ENCODE results near the gene PRDX6. TPM values are rescaled to one million over a fixed set of nuclear protein-coding genes. Genes with fewer than 3 reads are reported as not detected.

Gene PRDX6
- total RNA-seq, 1 experiment from 2014 or later, result 376 TPM

GRCh38 chr1:173505391-173505790 lies 28.3 kb downstream of the PRDX6 start:
- BruUV-seq (replicated peaks), result no TSS peak

GRCh38 chr1:173506437-173506836 lies 29.3 kb downstream of the PRDX6 start:
- no peaks in the 10 kb centered on the region for H3K36me3 ChIP-seq (ENCODE audit: low read depth)
- DNase-seq, result no peak
- no peaks in the 10 kb centered on the region for H4K20me1 ChIP-seq (ENCODE audit: insufficient read depth)
- CTCF ChIA-PET, result no interaction called here
- H2AFZ ChIP-seq, result no peak overlapping the region
- peak overlapping the region; percentile 75 for H3K4me2 ChIP-seq
- H3K9me2 ChIP-seq (ENCODE audit: insufficient read depth), result no peaks in the 10 kb centered on the region
- peaks cover 45% of the 10 kb centered on the region for H3K4me1 ChIP-seq (replicated peaks; ENCODE audit: insufficient read depth)
- H3K79me2 ChIP-seq (ENCODE audit: low read depth), result no peaks in the 10 kb centered on the region
- no peak for TF ChIP-seq EZH2 (IDR thresholded peaks at IDR 0.05; ENCODE audit: low read depth)
- TF ChIP-seq CTCF (conservative IDR thresholded peaks at IDR 0.05), result peak; percentile 53
- BruUV-seq (replicated peaks), result no TSS peak
- no peak overlapping the region for H3K4me3 ChIP-seq
- H3K27me3 ChIP-seq (ENCODE audit: insufficient read depth, low read depth), result no peaks in the 10 kb centered on the region
- intact Hi-C loops (cut with micrococcal nuclease; ENCODE audit: unreplicated experiment), result loop anchor here (10.0 kb wide), 1 partner anchor 208 kb away; the partner anchor contains the start of gene KLHL20
- POLR2A ChIA-PET (ENCODE audit: unreplicated experiment), result interaction anchor here (0.7 to 1.0 kb wide), 2 partner anchors 10 to 208 kb away, joined by 3 read pairs; partner anchors contain the start of gene KLHL20
- H3K9me3 ChIP-seq (ENCODE audit: insufficient read depth, low read depth), result no peaks in the 10 kb centered on the region
- H3F3A ChIP-seq (ENCODE audit: insufficient read depth, low read depth), result peaks cover 23% of the 10 kb centered on the region
- peak overlapping the region; percentile 84 for H3K27ac ChIP-seq

More at GRCh38 chr1:173505391-173505790, 28.3 kb downstream of the PRDX6 start:
- Histone ChIP-seq H3K27me3 (ENCODE audit: insufficient read depth, low read depth) (no peaks in the 10 kb centered on the region), H3K4me1 (replicated peaks; ENCODE audit: insufficient read depth) (peaks cover 45% of the 10 kb centered on the region), H3K9me3 (ENCODE audit: insufficient read depth, low read depth) (no peaks in the 10 kb centered on the region), H2AFZ (no peak overlapping the region), H3F3A (ENCODE audit: insufficient read depth, low read depth) (peaks cover 23% of the 10 kb centered on the region), H3K36me3 (ENCODE audit: low read depth) (no peaks in the 10 kb centered on the region), H3K9me2 (ENCODE audit: insufficient read depth) (no peaks in the 10 kb centered on the region), H3K27ac (no peak overlapping the region), H3K4me2 (no peak overlapping the region), H3K79me2 (ENCODE audit: low read depth) (no peaks in the 10 kb centered on the region), H4K20me1 (ENCODE audit: insufficient read depth) (no peaks in the 10 kb centered on the region), H3K4me3 (no peak overlapping the region)
- TF ChIP-seq CTCF (conservative IDR thresholded peaks at IDR 0.05) (no peak), EZH2 (IDR thresholded peaks at IDR 0.05; ENCODE audit: low read depth) (no peak)
- POLR2A ChIA-PET (ENCODE audit: unreplicated experiment), result no interaction called here
- CTCF ChIA-PET, result no interaction called here
- intact Hi-C loops (cut with micrococcal nuclease; ENCODE audit: unreplicated experiment), result loop anchor here (10.0 kb wide), 1 partner anchor 209 kb away; the partner anchor contains the start of gene KLHL20
- no peak for DNase-seq

GRCh38 chr1:173507205-173507846 lies 30.2 kb downstream of the PRDX6 start:
- peak overlapping the region; percentile 25; the same call in 1 of the 2 replicates for H3K4me3 ChIP-seq
- ChIA-PET CTCF (interaction anchor here (0.6 to 0.7 kb wide), 2 partner anchors 59 to 78 kb away, joined by 3 read pairs; no protein-coding TSS in a partner anchor), POLR2A (ENCODE audit: unreplicated experiment) (interaction anchor here (0.6 to 1.0 kb wide), 7 partner anchors 9 to 214 kb away, joined by 3 to 12 read pairs (median 3); partner anchors contain the start of gene KLHL20)
- no TSS peak for BruUV-seq (replicated peaks)
- H3F3A ChIP-seq (ENCODE audit: insufficient read depth, low read depth), result peaks cover 23% of the 10 kb centered on the region
- no peaks in the 10 kb centered on the region for H3K9me2 ChIP-seq (ENCODE audit: insufficient read depth)
- peak overlapping the region; percentile 75 for H3K4me2 ChIP-seq
- H3K79me2 ChIP-seq (ENCODE audit: low read depth), result no peaks in the 10 kb centered on the region
- intact Hi-C loops (cut with micrococcal nuclease; ENCODE audit: unreplicated experiment), result loop anchor here (10.0 kb wide), 1 partner anchor 207 kb away; the partner anchor contains the start of gene KLHL20
- H3K27ac ChIP-seq, result peak overlapping the region; percentile 84
- no peaks in the 10 kb centered on the region for H4K20me1 ChIP-seq (ENCODE audit: insufficient read depth)
- no peaks in the 10 kb centered on the region for H3K27me3 ChIP-seq (ENCODE audit: insufficient read depth, low read depth)
- H2AFZ ChIP-seq, result no peak overlapping the region
- H3K4me1 ChIP-seq (replicated peaks; ENCODE audit: insufficient read depth), result peaks cover 38% of the 10 kb centered on the region
- no peak for TF ChIP-seq EZH2 (IDR thresholded peaks at IDR 0.05; ENCODE audit: low read depth)
- TF ChIP-seq CTCF (conservative IDR thresholded peaks at IDR 0.05), result no peak
- H3K9me3 ChIP-seq (ENCODE audit: insufficient read depth, low read depth), result no peaks in the 10 kb centered on the region
- H3K36me3 ChIP-seq (ENCODE audit: low read depth), result no peaks in the 10 kb centered on the region
- DNase-seq, result peak; percentile 49 to 92

Measured in PC-9 (cell line).